Liver (tissue), 9 donors: Measurements from ENCODE around the gene RBM10. TPM values are rescaled to one million over a fixed set of nuclear protein-coding genes. Genes with fewer than 3 reads are reported as not detected.

ENCODE experiments used
- DNase-seq: peaks from one replicate; pipeline ENCODE4 v3.0.0-alpha.2; 2017; ENCODE audit warnings: low spot score
- H3K27ac ChIP-seq, 2 donors: one replicate each; pipeline ENCODE4 v1.7.0; 2013; ENCODE audit warnings: inconsistent platforms in 2 of 2, low read length in 2 of 2, control low read depth in 1 of 2, low read depth in 1 of 2, mild to moderate bottlenecking in 1 of 2
- H3K27me3 ChIP-seq, 4 donors: one replicate each; pipeline versions ENCODE4 v1.6.1 to v1.7.0; 2013; ENCODE audit warnings: low read length in 3 of 4, inconsistent platforms in 1 of 4, mild to moderate bottlenecking in 1 of 4, moderate library complexity in 1 of 4; ENCODE audit not compliant: control insufficient read depth in 4 of 4, insufficient read depth in 4 of 4
- H3K36me3 ChIP-seq, 4 donors: one replicate each; pipeline versions ENCODE4 v1.6.1 to v1.7.0; 2013; ENCODE audit warnings: low read length in 3 of 4, mild to moderate bottlenecking in 3 of 4, low read depth in 1 of 4, moderate library complexity in 1 of 4; ENCODE audit not compliant: control insufficient read depth in 4 of 4, insufficient read depth in 3 of 4
- H3K4me1 ChIP-seq, 4 donors: one replicate each; pipeline versions ENCODE4 v1.6.1 to v1.7.0; 2013; ENCODE audit warnings: low read length in 3 of 4, mild to moderate bottlenecking in 3 of 4, moderate library complexity in 1 of 4; ENCODE audit not compliant: control insufficient read depth in 4 of 4, insufficient read depth in 4 of 4
- H3K4me3 ChIP-seq, 3 donors: one replicate each; pipeline versions ENCODE4 v1.6.1 to v1.7.0; 2013; ENCODE audit warnings: low read length in 3 of 3, control low read depth in 1 of 3, low read depth in 1 of 3, mild to moderate bottlenecking in 1 of 3
- H3K9ac ChIP-seq, 2 donors: one replicate each; pipeline ENCODE4 v1.7.0; 2013; ENCODE audit warnings: low read length in 2 of 2, mild to moderate bottlenecking in 2 of 2, moderate library complexity in 2 of 2, control low read depth in 1 of 2, low read depth in 1 of 2
- H3K9me3 ChIP-seq, 4 donors: one replicate each; pipeline versions ENCODE4 v1.6.1 to v1.7.0; 2013; ENCODE audit warnings: low read length in 3 of 4; ENCODE audit not compliant: control insufficient read depth in 4 of 4
- ATF3 ChIP-seq: IDR thresholded peaks from 2 replicates; pipeline ENCODE4 v1.6.1; 2016; ENCODE audit warnings: antibody characterized with exemption
- CTCF ChIP-seq: fragments of 150-350 bp; IDR thresholded peaks from 2 replicates; pipeline ENCODE4 v1.5.1; 2017; ENCODE audit warnings: improper control_type of control experiment, low read depth, low read length; ENCODE audit not compliant: missing input control
- EGR1 ChIP-seq, 2 donors: IDR thresholded peaks; 2 replicates each; pipeline ENCODE4 v1.6.1; 2016 to 2018; ENCODE audit warnings: antibody characterized with exemption in 2 of 2, low read depth in 2 of 2
- FOXA1 ChIP-seq: IDR thresholded peaks from 2 replicates; pipeline ENCODE4 v1.6.1; 2016; ENCODE audit warnings: antibody characterized with exemption
- FOXA2 ChIP-seq: IDR thresholded peaks from 2 replicates; pipeline ENCODE4 v1.6.1; 2016; ENCODE audit warnings: antibody characterized with exemption
- GABPA ChIP-seq, 2 donors: IDR thresholded peaks in 1 of 2; conservative IDR thresholded peaks in 1 of 2; 2 replicates each; pipeline ENCODE4 v1.6.1; 2016; ENCODE audit warnings: antibody characterized with exemption in 2 of 2, mild to moderate bottlenecking in 1 of 2, moderate library complexity in 1 of 2
- HNF4A ChIP-seq, 2 donors: conservative IDR thresholded peaks; 2 replicates each; pipeline ENCODE4 v1.6.1; 2016; ENCODE audit warnings: antibody characterized with exemption in 2 of 2, mild to moderate bottlenecking in 2 of 2
- HNF4G ChIP-seq: IDR thresholded peaks from 2 replicates; pipeline ENCODE4 v1.6.1; 2016; ENCODE audit warnings: antibody characterized with exemption
- JUND ChIP-seq, 2 donors: IDR thresholded peaks; 2 replicates each; pipeline ENCODE4 v1.6.1; 2016; ENCODE audit warnings: antibody characterized with exemption in 2 of 2
- MAX ChIP-seq: IDR thresholded peaks from 2 replicates; pipeline ENCODE4 v1.6.1; 2016; ENCODE audit warnings: antibody characterized with exemption
- NR2F2 ChIP-seq: IDR thresholded peaks from 2 replicates; pipeline ENCODE4 v1.6.1; 2016; ENCODE audit warnings: antibody characterized with exemption
- RAD21 ChIP-seq, 2 donors: IDR thresholded peaks; 2 replicates each; pipeline ENCODE4 v1.6.1; 2016; ENCODE audit warnings: antibody characterized with exemption in 2 of 2, mild to moderate bottlenecking in 2 of 2
- REST ChIP-seq: IDR thresholded peaks from 2 replicates; pipeline ENCODE4 v1.6.1; 2016; ENCODE audit warnings: antibody characterized with exemption, mild to moderate bottlenecking
- RXRA ChIP-seq, 2 donors: IDR thresholded peaks; 2 replicates each; pipeline ENCODE4 v1.6.1; 2017 to 2018; ENCODE audit warnings: antibody characterized with exemption in 2 of 2, mild to moderate bottlenecking in 1 of 2
- SP1 ChIP-seq: IDR thresholded peaks from 2 replicates; pipeline ENCODE4 v1.6.1; 2018; ENCODE audit warnings: antibody characterized with exemption, mild to moderate bottlenecking
- TAF1 ChIP-seq: conservative IDR thresholded peaks from 2 replicates; pipeline ENCODE4 v1.6.1; 2016; ENCODE audit warnings: antibody characterized with exemption, mild to moderate bottlenecking
- YY1 ChIP-seq: IDR thresholded peaks from 2 replicates; pipeline ENCODE4 v1.6.1; 2016; ENCODE audit warnings: antibody characterized with exemption, mild to moderate bottlenecking
- ZBTB33 ChIP-seq: IDR thresholded peaks from 2 replicates; pipeline ENCODE4 v1.6.1; 2016; ENCODE audit warnings: antibody characterized with exemption
- WGBS: extraction: QIAGEN DNeasy Blood & Tissue Kit; methylation state at CpG from one replicate; pipeline ENCODE4 v1.1.7; 2013; 5-methylcytosine and 5-hydroxymethylcytosine counted together
- polyA plus RNA-seq, 2 donors: library from polyadenylated mRNA; stranded (reverse) in 1 of 2; unstranded in 1 of 2; fragments of 200-250 nt in 1 of 2; fragments of >200 nt in 1 of 2; fragmentation: Nextera tagmentation in 1 of 2; extraction: Ambion mirVana in 1 of 2; gene quantifications; one replicate each; pipeline versions ENCODE4 v1.2.1 to v1.2.3, GENCODE V29; 2013 to 2015
- total RNA-seq, 2 donors: library from RNA; depleted of rRNA; stranded (reverse); fragments of >200 nt; gene quantifications; one replicate each; pipeline ENCODE4 v1.2.3, GENCODE V29; 2014
- donor health status: healthy.
- donor health status: healthy.
- donor health status: healthy.
- donor health status: healthy.
- donor health status: healthy.

Gene RBM10
- total and polyA plus RNA-seq, 4 donors = 8.2 to 26.6 (median 17.5) TPM

- no peak overlapping the region for H3K9ac ChIP-seq
- no peaks in the 10 kb centered on the region for H3K9me3 ChIP-seq
- no peaks in the 10 kb centered on the region for H3K4me1 ChIP-seq
- no peak for DNase-seq
- no peak overlapping the region for H3K27ac ChIP-seq
- H3K36me3 ChIP-seq = peaks cover 11 to 60% (median 29%) of the 10 kb centered on the region in 4 donors
- WGBS = 90% methylated on average over 19 of the region's 19 CpGs
- TF ChIP-seq ZBTB33 = no peak
- TF ChIP-seq FOXA2 = no peak
- TF ChIP-seq HNF4A (conservative IDR thresholded peaks at IDR 0.05) = no peak
- no peak for TF ChIP-seq JUND (IDR thresholded peaks at IDR 0.05)
- no peaks in the 10 kb centered on the region for H3K27me3 ChIP-seq
- no peak overlapping the region for H3K4me3 ChIP-seq
Observed at GRCh38 chrX:47226531-47227333, 81.7 kb downstream of the RBM10 start.

GRCh38 chrX:47227334-47227583, 82.2 kb downstream of the RBM10 start:
- 97% methylated on average over 9 of the region's 9 CpGs for WGBS
- no peaks in the 10 kb centered on the region for H3K27me3 ChIP-seq
- H3K27ac ChIP-seq = no peak overlapping the region
- H3K9ac ChIP-seq = no peak overlapping the region
- H3K36me3 ChIP-seq = peaks cover 11 to 60% (median 29%) of the 10 kb centered on the region in 4 donors
- no peak for DNase-seq
- peaks cover 0 to 1% (median 0%) of the 10 kb centered on the region in 4 donors for H3K4me1 ChIP-seq
- no peaks in the 10 kb centered on the region for H3K9me3 ChIP-seq
- TF ChIP-seq ATF3 (no peak), NR2F2 (no peak), RAD21 (IDR thresholded peaks at IDR 0.05) (no peak), MAX (no peak), TAF1 (no peak), CTCF (no peak), ZBTB33 (no peak), EGR1 (IDR thresholded peaks at IDR 0.05; ENCODE audit: low read depth in 2 of 2) (no peak), HNF4G (no peak), FOXA2 (no peak), REST (no peak), FOXA1 (no peak), SP1 (no peak), HNF4A (conservative IDR thresholded peaks at IDR 0.05) (no peak), JUND (IDR thresholded peaks at IDR 0.05) (no peak), YY1 (no peak), GABPA (IDR thresholded peaks at IDR 0.05 in 1 of 2, conservative IDR thresholded peaks at IDR 0.05 in 1 of 2) (no peak), RXRA (IDR thresholded peaks at IDR 0.05) (no peak)
- no peak overlapping the region for H3K4me3 ChIP-seq
